Stimulated activated naive CD4-positive, alpha-beta T cell (primary cell): ENCODE measurements around the gene SEC11A.
"Not testable (repeated sequence)": the region's sequence is repeated elsewhere in the genome, so short reads cannot be mapped to it uniquely, and the experiment has no call there.

ENCODE experiments used
- DNase-seq, 6 experiments: peaks; one replicate each; lab custom pipeline; 2025; lab: John Stamatoyannopoulos, UW

The SEC11A gene

DNA sequence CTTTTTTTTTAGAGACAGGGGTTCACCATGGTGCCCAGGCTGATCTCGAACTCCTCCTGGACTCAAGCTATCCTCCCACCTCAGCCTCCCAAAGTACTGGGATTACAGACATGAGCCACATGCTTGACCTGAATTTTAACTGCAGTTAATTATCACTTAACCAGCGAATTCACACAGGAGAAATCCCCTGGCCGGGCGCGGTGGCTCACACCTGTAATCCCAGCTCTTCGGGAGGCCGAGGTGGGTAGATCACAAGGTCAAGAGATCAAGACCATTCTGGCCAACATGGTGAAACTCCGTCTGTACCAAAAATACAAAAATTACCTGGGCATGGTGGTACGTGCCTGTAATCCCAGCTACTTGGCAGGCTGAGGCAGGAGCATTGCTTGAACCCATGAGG, 74.1 kb downstream of the SEC11A start:
- DNase-seq = not testable (repeated sequence)

DNA sequence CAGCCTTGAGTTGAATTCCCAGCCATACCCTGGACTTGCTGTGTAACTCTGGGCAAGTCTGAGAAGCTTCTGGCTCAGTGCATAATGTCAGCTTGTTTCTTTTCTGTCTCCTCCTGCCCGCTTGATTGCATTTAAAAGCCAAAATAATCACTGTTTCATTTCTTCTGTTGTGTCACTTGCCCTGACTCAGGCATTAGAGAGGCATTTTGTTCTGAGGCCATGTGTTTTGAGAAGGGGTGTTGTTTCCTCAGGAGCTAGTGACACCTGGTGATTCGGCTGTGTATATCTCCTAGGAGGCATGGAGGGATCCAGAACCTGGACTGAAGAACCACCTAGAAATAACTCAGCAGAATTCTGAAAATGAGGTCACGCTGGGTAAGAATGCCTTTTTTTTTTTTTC, 77.8 kb downstream of the SEC11A start:
- peak in 2 of 6 experiments; percentile 8 to 25 for DNase-seq

- DNase-seq = peak in 3 of 6 experiments; percentile 4 to 51 (median 43)
These were observed 81.6 kb downstream of the SEC11A start for GRCh38 chr15:84634228-84634837.

- peak; percentile 50 to 77 (median 70) for DNase-seq
These were observed 82.4 kb downstream of the SEC11A start for GRCh38 chr15:84633311-84634227.

DNA sequence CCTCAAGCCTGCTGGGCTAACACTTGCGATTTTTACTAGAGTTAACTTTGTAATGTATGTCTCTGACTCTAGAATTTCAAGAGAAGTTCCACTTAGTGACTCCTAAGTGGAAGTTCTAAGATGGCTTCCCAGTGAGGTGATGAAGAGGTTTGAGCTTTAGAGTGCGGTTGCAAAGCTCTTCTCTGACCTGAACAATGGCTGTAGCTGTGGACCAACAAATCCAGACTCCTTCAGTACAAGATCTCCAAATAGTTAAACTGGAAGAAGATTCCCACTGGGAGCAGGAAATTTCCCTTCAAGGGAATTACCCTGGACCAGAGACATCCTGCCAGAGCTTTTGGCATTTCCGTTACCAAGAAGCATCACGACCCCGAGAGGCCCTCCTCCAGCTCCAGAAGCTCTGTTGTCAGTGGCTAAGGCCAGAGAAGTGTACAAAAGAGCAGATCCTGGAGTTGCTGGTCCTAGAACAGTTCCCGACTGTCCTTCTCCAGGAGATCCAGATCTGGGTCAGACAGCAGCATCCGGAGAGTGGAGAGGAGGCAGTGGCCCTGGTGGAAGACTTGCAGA, 84.2 kb downstream of the SEC11A start:
- no peak for DNase-seq

- no peak for DNase-seq
These were observed 86.9 kb downstream of the SEC11A start for GRCh38 chr15:84629033-84629432.

DNA sequence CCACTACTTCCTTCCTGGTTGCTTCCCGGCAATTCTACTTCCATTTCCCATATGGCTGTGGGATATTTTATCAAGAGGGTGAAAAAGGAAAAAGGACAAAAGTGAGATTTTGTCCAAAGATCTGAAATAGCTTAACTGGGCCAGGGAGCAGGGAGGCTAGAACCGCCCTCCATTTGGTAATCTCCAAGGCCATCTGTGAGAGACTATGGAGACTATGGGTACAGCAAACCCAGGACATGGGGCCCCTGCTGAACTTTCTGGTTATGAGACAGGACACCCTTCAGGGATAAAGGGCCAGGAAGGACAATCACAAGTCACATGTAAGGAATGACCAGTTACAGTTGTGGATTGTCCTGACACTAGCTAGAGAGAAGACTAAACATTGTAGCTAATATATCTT, 90.8 kb downstream of the SEC11A start:
- DNase-seq = no peak

GRCh38 chr15:84624359-84624758, 91.6 kb downstream of the SEC11A start:
- DNase-seq = no peak

GRCh38 chr15:84621358-84621979, 94.5 kb downstream of the SEC11A start:
- DNase-seq = no peak

DNA sequence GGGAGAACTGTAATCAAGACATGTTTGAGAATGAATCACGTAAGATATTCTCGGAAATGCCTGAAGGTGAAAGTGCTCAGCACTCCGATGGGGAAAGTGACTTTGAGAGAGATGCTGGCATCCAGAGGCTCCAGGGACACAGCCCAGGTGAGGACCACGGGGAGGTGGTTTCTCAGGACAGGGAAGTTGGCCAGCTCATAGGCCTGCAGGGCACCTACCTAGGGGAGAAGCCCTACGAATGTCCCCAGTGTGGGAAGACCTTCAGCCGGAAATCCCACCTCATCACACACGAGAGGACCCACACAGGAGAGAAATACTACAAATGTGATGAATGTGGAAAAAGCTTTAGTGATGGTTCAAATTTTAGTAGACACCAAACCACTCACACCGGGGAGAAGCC, 95.3 kb downstream of the SEC11A start:
- no peak for DNase-seq
